ENCODE data around the gene SCG2.

The SCG2 gene

DNA sequence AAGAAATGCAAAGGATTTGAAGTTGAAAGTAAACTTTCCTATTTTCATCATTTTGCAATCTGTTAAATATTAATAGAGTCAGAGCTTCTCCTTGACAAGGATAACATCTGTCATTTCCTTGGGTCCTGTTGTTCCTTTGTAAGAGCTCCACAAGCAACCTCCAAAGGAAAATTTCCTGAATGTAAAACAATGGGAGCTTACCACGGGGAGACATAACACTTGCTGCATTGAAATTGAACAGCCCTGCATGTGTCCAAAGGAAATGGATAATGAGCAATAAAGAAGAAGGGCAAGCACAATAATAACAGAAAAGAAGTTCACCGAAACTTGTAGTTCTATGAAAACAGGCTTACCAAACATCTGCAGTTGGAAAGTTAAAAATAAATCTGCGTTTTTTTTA, 42.0 kb upstream of the SCG2 start:
- Histone ChIP-seq H2BK12ac (ENCODE audit: low read length) (no peak overlapping the region), H3K79me2 (ENCODE audit: control insufficient read depth, insufficient read depth, low read length, poor library complexity) (no peaks in the 10 kb centered on the region), H2AK5ac (ENCODE audit: low read length) (no peak overlapping the region), H3K27me3 (ENCODE audit: insufficient read depth, low read length) (no peaks in the 10 kb centered on the region), H3K18ac (ENCODE audit: low read length) (no peak overlapping the region), H4K91ac (ENCODE audit: low read depth, low read length) (no peak overlapping the region), H3K27ac (ENCODE audit: low read depth, low read length) (no peak overlapping the region), H3K9me3 (ENCODE audit: insufficient read depth, low read depth, low read length) (no peaks in the 10 kb centered on the region), H3K4me3 (ENCODE audit: low read depth, low read length) (no peak overlapping the region), H2BK5ac (ENCODE audit: low read depth, low read length, poor library complexity) (no peak overlapping the region), H4K12ac (ENCODE audit: low read depth, low read length) (no peak overlapping the region), H3K36me3 (ENCODE audit: control insufficient read depth in 1 of 2, insufficient read depth in 2 of 2, low read length in 2 of 2) (no peaks in the 10 kb centered on the region), H3K9ac (ENCODE audit: low read length) (no peak overlapping the region), H3K79me1 (ENCODE audit: low read length) (no peaks in the 10 kb centered on the region), H3K4me1 (ENCODE audit: control insufficient read depth in 1 of 2, insufficient read depth in 2 of 2, low read length in 2 of 2) (no peaks in the 10 kb centered on the region), H3K14ac (ENCODE audit: low read length) (no peak overlapping the region), H3K23ac (ENCODE audit: low read length) (no peak overlapping the region), H4K8ac (ENCODE audit: low read depth, low read length) (no peak overlapping the region), H3K4me2 (ENCODE audit: low read length) (no peak overlapping the region), H2AFZ (ENCODE audit: insufficient read depth, low read length, poor library complexity) (no peak overlapping the region), H2BK120ac (ENCODE audit: insufficient read depth, low read length, poor library complexity) (no peak overlapping the region), H3K4ac (ENCODE audit: low read depth, low read length) (no peak overlapping the region)
- no CpG with 5 or more reads among the region's 3 CpGs for WGBS (ENCODE audit: extremely low coverage, insufficient coverage, insufficient read length)
- DNase-seq, result no peak

DNA sequence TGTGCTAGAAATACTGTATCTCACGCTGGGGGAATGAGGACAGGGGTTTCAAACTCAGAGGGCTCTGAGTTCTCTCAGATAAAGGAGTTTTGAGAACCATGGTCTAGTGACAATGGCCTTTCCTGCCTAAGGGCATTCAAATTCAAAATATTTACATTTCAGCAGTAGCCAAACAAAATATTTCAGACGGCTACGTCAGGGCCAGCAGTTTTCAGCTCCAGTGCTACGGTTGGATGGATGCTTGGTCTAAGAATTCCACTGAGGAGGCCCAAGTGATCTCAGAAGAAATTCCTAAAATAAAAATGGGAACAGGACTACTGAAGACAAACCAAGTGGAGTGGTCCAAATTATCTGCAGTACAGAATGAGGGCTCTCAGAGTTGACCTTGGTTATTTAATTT, 41.1 kb upstream of the SCG2 start:
- H3K27ac ChIP-seq (ENCODE audit: low read depth, low read length), result no peak overlapping the region
- H2AK5ac ChIP-seq (ENCODE audit: low read length), result no peak overlapping the region
- no peak overlapping the region for H2BK5ac ChIP-seq (ENCODE audit: low read depth, low read length, poor library complexity)
- no peak overlapping the region for H4K8ac ChIP-seq (ENCODE audit: low read depth, low read length)
- no peaks in the 10 kb centered on the region for H3K79me1 ChIP-seq (ENCODE audit: low read length)
- no peaks in the 10 kb centered on the region for H3K27me3 ChIP-seq (ENCODE audit: insufficient read depth, low read length)
- H3K23ac ChIP-seq (ENCODE audit: low read length), result no peak overlapping the region
- H4K91ac ChIP-seq (ENCODE audit: low read depth, low read length), result no peak overlapping the region
- H2BK120ac ChIP-seq (ENCODE audit: insufficient read depth, low read length, poor library complexity), result no peak overlapping the region
- DNase-seq, result peak; percentile 25 to 72
- no peak overlapping the region for H3K18ac ChIP-seq (ENCODE audit: low read length)
- no peak overlapping the region for H3K4me3 ChIP-seq (ENCODE audit: low read depth, low read length)
- H3K36me3 ChIP-seq (ENCODE audit: control insufficient read depth in 1 of 2, insufficient read depth in 2 of 2, low read length in 2 of 2), result no peaks in the 10 kb centered on the region
- H2AFZ ChIP-seq (ENCODE audit: insufficient read depth, low read length, poor library complexity), result no peak overlapping the region
- no peak overlapping the region for H3K9ac ChIP-seq (ENCODE audit: low read length)
- no CpG with 5 or more reads among the region's 4 CpGs for WGBS (ENCODE audit: extremely low coverage, insufficient coverage, insufficient read length)
- H3K79me2 ChIP-seq (ENCODE audit: control insufficient read depth, insufficient read depth, low read length, poor library complexity), result no peaks in the 10 kb centered on the region
- H4K12ac ChIP-seq (ENCODE audit: low read depth, low read length), result no peak overlapping the region
- no peak overlapping the region for H3K14ac ChIP-seq (ENCODE audit: low read length)
- no peaks in the 10 kb centered on the region for H3K9me3 ChIP-seq (ENCODE audit: insufficient read depth, low read depth, low read length)
- no peak overlapping the region for H3K4me2 ChIP-seq (ENCODE audit: low read length)
- no peaks in the 10 kb centered on the region for H3K4me1 ChIP-seq (ENCODE audit: control insufficient read depth in 1 of 2, insufficient read depth in 2 of 2, low read length in 2 of 2)
- H2BK12ac ChIP-seq (ENCODE audit: low read length), result no peak overlapping the region
- H3K4ac ChIP-seq (ENCODE audit: low read depth, low read length), result no peak overlapping the region

DNA sequence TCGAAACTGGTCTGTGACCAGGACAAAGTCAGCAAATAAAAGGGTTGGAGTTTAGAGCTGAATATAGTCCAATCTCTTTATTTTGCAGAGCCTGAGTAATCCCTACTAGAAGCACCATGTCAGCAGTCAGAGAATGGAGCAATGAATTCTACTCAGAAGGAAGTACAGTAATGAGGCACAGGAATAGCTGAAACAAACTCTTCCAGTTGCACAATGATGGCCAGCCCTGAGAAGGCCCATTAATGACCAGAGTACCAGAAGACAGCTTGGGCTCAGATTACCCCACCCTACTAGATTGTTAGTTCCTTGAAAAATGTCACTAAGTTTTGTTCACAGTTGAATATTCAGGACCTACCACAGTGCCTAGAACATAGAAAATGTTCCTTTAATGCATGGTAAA, 40.3 kb upstream of the SCG2 start:
- Histone ChIP-seq H2BK12ac (ENCODE audit: low read length) (no peak overlapping the region), H3K4me1 (ENCODE audit: control insufficient read depth in 1 of 2, insufficient read depth in 2 of 2, low read length in 2 of 2) (no peaks in the 10 kb centered on the region), H4K8ac (ENCODE audit: low read depth, low read length) (no peak overlapping the region), H3K9ac (ENCODE audit: low read length) (no peak overlapping the region), H3K14ac (ENCODE audit: low read length) (no peak overlapping the region), H3K36me3 (ENCODE audit: control insufficient read depth in 1 of 2, insufficient read depth in 2 of 2, low read length in 2 of 2) (no peaks in the 10 kb centered on the region), H3K9me3 (ENCODE audit: insufficient read depth, low read depth, low read length) (no peaks in the 10 kb centered on the region), H4K12ac (ENCODE audit: low read depth, low read length) (no peak overlapping the region), H3K4me2 (ENCODE audit: low read length) (no peak overlapping the region), H3K27ac (ENCODE audit: low read depth, low read length) (no peak overlapping the region), H2BK120ac (ENCODE audit: insufficient read depth, low read length, poor library complexity) (no peak overlapping the region), H2AK5ac (ENCODE audit: low read length) (no peak overlapping the region), H3K4me3 (ENCODE audit: low read depth, low read length) (no peak overlapping the region), H4K91ac (ENCODE audit: low read depth, low read length) (no peak overlapping the region), H3K79me2 (ENCODE audit: control insufficient read depth, insufficient read depth, low read length, poor library complexity) (no peaks in the 10 kb centered on the region), H3K4ac (ENCODE audit: low read depth, low read length) (no peak overlapping the region), H2AFZ (ENCODE audit: insufficient read depth, low read length, poor library complexity) (no peak overlapping the region), H3K18ac (ENCODE audit: low read length) (no peak overlapping the region), H3K79me1 (ENCODE audit: low read length) (no peaks in the 10 kb centered on the region), H2BK5ac (ENCODE audit: low read depth, low read length, poor library complexity) (no peak overlapping the region), H3K27me3 (ENCODE audit: insufficient read depth, low read length) (no peaks in the 10 kb centered on the region), H3K23ac (ENCODE audit: low read length) (no peak overlapping the region)
- WGBS (ENCODE audit: extremely low coverage, insufficient coverage, insufficient read length), result no CpG with 5 or more reads among the region's 1 CpG
- DNase-seq, result peak in 1 of 2 donors; percentile 9

DNA sequence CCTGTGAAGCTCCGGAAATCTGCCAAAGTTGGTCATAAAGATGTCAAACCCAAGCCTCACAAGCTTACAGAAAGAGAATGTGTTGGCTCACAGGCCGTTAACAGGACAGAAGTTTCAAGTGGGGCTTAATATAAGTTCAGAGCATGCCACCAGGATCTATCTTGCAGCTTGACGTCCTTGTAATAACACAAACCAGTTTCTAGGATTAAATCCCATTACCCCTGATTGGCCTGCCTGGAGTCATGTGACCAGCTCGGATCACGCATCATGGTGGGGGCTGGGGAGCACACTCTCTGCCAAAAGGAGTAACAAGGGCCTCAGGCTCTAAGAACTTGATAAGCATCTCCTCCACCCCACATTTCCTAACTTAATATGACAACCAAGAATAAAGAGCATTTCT, 38.9 kb upstream of the SCG2 start:
- Histone ChIP-seq H3K79me2 (ENCODE audit: control insufficient read depth, insufficient read depth, low read length, poor library complexity) (no peaks in the 10 kb centered on the region), H4K91ac (ENCODE audit: low read depth, low read length) (no peak overlapping the region), H3K27ac (ENCODE audit: low read depth, low read length) (no peak overlapping the region), H3K9ac (ENCODE audit: low read length) (no peak overlapping the region), H3K4ac (ENCODE audit: low read depth, low read length) (no peak overlapping the region), H3K36me3 (ENCODE audit: control insufficient read depth in 1 of 2, insufficient read depth in 2 of 2, low read length in 2 of 2) (no peaks in the 10 kb centered on the region), H2BK12ac (ENCODE audit: low read length) (no peak overlapping the region), H3K79me1 (ENCODE audit: low read length) (no peaks in the 10 kb centered on the region), H3K18ac (ENCODE audit: low read length) (no peak overlapping the region), H2BK5ac (ENCODE audit: low read depth, low read length, poor library complexity) (no peak overlapping the region), H3K27me3 (ENCODE audit: insufficient read depth, low read length) (no peaks in the 10 kb centered on the region), H2AK5ac (ENCODE audit: low read length) (no peak overlapping the region), H3K4me1 (ENCODE audit: control insufficient read depth in 1 of 2, insufficient read depth in 2 of 2, low read length in 2 of 2) (no peaks in the 10 kb centered on the region), H3K9me3 (ENCODE audit: insufficient read depth, low read depth, low read length) (no peaks in the 10 kb centered on the region), H3K23ac (ENCODE audit: low read length) (no peak overlapping the region), H3K14ac (ENCODE audit: low read length) (no peak overlapping the region), H2BK120ac (ENCODE audit: insufficient read depth, low read length, poor library complexity) (no peak overlapping the region), H4K12ac (ENCODE audit: low read depth, low read length) (no peak overlapping the region), H2AFZ (ENCODE audit: insufficient read depth, low read length, poor library complexity) (no peak overlapping the region), H3K4me2 (ENCODE audit: low read length) (no peak overlapping the region), H4K8ac (ENCODE audit: low read depth, low read length) (no peak overlapping the region), H3K4me3 (ENCODE audit: low read depth, low read length) (no peak overlapping the region)
- WGBS (ENCODE audit: extremely low coverage, insufficient coverage, insufficient read length), result no CpG with 5 or more reads among the region's 5 CpGs
- peak in 1 of 2 donors; percentile 37 for DNase-seq

Measured in trophoblast cell (in vitro differentiated cells and primary cell).